Endometrial microvascular endothelial cells (primary cell): ENCODE measurements around the gene ZFAND5. TPM values are rescaled to one million over a fixed set of nuclear protein-coding genes. Genes with fewer than 3 reads are reported as not detected.

Source experiments
- in situ Hi-C: cut with HindIII; loops from 2 replicates; pipeline ENCODE4 v1.10.0; 2017; ENCODE audit warnings: low sequenced_read_pairs, low pct_unique_long_range_greater_than_20kb; ENCODE audit errors: inconsistent ontology term
- total RNA-seq: library from RNA; depleted of rRNA; stranded (reverse); fragments of >200 nt; gene quantifications from one replicate; pipeline ENCODE4 v1.2.3, GENCODE V29; 2015; ENCODE audit errors: inconsistent ontology term

Gene ZFAND5
- total RNA-seq, 1 donor from 2014 or later, result 71.0 TPM

DNA sequence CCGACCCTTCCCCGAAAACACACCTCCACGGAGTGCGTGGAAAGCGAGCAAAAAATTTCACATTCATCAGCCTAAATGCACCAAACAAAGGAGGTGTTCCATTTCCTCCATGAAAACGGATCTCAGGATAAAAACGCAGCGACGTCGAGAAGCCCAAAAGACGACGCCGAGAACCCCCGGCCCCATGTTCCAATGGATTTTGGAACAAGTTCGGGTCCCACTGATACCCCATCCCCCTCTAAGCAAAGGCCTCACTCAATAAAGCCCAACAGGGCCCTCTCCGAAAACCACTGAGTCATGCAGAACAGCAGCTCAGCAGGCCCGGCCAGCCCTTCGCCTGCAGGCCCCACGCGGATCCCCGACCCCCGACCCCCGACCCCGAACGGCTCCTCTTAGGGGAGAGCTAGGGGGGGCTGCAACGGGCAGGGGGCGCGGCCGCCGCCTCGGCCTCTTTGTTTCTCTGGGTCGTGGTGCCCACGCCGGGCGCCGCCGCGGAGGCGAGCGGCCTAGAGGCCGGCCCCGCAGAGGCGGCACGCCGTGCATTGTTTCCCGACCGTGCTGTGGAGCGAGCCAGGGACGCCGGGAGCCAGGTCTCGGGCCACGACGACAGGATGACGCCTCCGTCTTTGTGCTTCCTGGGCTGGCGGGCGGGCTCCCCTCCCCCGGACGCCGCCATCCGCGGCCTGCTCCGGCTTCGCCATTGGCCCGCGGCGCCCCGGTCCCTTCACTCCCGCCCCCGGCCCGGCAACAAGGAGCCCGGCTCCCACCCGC lies 915 bp downstream of the ZFAND5 start:
- in situ Hi-C loops, result no loop called here

DNA sequence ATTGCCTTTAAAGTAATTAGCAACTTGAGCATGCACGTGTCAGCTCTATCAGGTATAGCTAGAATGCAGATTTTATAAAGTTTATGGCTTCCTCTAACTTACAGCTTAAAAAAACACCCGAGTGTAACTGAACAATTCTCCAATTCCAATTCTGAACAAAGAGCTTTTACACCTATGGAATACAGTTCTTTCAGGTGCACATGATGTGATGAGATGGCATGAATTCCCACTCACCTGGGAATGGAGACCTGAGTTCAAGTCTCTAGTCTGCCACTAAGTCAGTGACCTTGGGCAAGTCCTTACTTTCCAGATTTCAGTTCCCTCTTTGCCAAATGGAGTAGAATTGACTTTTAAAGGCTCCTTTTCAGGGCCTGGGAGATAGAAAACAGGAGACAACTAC lies 1.8 kb downstream of the ZFAND5 start:
- in situ Hi-C loops, result no loop called here

DNA sequence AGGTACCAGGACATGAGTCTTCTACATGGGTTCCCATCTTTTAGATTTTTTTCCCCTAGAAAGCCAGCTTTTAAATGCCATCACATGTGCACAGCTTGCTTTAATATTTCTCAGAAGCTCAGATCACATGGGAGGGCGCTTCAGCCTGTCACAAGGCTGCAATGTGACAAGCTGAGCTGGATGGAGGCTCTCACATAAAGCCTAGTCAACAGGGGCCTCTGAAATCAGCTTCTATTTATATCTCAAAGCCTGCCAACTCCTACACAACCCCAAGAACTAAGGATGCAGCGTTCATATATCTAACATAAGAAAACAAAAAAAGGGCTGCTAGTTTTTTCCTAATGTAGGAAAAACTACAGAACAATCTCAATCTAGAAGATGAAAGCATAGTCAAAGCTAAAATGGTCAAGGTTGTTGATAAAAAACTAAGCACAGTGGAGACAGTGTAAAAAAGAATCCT lies 2.3 kb downstream of the ZFAND5 start:
- in situ Hi-C loops, result no loop called here

DNA sequence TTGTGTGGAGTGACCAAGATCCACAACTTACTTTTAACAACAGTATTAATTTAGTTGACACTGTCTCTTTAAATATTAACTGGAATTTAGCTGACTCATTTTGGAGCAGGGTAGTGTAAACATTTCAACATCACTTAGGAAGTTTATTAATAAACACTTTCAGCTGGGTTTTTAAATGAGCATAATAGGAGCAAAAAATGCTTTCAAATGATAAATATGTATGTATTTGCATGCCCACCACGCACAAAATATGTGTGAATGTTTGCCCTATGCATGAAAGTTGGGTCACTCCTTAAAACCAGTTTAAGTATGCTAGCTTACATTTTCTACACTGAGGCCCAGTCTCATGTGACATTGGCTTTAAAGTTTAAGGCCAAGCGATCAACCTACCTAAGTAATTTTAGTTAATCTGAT lies 2.9 kb downstream of the ZFAND5 start:
- in situ Hi-C loops, result no loop called here

DNA sequence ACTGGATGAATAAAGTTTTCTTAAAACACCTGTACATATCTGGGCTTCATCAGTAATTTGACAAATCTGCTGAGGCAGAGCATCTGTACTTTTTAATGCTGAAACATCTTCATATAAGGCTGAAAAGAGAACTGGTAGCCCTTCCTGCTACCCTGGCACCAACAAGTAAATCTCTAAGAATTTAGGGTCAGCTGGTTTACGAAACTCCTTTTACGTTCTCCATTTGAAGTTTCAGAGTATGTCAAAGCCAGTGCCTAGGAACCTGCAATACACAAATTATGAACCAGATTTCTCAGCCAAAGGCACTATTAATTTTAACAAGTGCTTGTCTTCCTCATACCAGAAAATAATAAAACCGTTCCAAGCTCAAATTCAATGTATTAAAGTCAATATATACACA lies 3.8 kb downstream of the ZFAND5 start:
- in situ Hi-C loops, result no loop called here

DNA sequence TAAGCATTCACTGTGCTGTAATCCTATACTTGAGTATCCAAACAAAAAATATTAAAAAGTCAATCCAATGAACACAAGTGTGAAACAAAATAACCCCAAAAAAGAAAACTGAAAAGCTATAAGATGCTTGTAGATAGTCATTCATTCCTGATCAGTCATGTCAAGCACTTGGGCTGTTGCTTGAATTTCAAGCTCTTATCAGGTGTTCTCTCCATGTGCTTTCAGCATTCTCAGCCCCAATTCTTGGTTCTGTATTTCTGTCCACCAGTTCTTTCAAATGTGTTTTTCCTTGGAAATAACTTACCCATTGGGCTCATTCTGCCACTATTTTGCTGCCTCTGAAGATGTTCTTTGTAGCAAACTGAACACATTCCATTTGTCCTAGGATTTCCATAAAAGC lies 4.7 kb downstream of the ZFAND5 start:
- in situ Hi-C loops, result no loop called here

DNA sequence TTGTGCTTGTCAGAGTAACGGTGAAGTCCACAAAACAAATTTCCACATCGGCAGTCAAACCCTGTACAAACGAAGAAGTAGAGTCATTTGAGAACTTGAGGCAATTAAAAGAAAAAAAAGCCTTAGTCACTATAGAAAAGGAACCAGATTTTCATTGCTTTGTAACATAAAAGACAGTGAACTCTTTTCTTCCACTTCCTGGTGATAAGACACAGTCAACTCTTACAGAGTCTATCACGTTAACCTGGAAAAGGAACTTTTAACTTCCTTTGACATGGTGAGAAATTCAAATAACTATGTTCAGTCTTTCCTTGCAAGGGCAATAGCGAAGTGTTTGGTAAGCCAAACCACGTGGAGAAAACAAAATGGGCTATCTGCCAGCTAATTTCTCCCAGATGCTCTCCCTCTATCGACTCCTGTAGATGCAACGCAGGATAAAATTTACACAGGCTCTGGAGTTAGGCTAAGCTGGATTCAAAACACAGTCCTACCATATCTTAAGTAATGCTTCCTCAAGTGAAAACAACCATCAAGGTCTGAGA lies 8.9 kb downstream of the ZFAND5 start:
- in situ Hi-C loops, result no loop called here

DNA sequence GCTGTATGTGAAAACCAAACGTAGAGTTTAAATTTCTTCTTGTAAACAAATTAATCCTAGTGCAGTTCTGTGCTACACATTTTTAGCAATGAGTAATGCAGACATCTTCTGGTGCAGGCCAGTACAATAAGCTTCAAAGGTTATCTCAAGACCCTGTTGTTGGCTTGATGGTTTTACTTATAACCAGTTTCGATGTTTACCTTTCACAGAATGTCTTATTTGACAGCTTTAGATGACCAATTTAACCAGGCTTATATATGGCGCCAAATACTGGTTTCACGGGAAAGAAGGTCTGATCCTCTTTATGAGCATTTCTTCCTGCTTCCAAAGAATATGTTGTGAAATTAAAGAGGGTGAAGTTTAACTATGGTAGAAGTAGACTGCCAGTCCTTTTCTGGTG lies 9.9 kb downstream of the ZFAND5 start:
- in situ Hi-C loops, result no loop called here

DNA sequence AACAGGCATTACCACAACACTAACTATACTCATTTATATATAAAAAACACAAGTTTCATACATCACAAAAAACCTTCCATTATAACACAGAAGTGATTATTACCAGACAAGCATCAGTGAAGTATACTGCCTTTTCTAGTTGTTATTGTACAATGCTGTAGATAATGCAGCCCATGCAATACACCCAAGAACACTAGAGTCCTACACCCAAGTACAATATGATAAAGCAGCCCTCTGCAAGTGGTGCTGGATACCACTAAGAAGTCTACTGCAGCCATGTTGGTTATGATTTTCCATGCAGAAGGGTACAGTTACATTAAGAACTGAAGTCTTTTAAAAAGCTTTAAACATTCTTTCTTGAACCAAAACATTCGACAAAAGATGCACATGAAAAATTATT lies 10.3 kb downstream of the ZFAND5 start:
- in situ Hi-C loops, result no loop called here

DNA sequence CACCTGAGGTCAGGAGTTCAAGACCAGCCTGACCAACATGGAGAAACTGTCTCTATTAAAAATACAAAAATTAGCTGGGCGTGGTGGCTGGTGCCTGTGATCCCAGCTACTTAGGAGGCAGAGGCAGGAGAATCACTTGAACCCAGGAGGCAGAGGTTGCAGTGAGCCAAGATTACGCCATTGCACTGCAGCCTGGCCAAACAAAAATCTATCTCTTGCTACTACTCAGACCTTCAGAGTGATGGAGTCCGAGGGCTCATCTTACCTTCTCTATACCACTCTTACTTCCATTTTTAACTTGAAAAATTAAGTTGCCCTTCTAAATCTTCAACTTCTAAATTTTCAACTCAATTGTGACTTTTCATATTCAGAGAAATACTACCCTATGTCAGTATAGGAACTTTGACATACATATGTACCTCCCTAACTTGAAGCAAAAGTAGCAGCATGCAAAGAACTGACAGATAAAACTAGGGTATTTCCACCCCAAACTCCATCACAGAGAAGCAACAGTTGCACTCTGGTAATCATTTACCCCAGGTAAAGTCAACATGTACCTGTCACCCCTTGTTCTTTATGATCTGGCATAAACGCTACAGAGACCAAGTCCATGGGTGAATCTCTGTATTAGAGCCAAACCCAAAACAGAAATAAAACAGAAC lies 11.4 kb downstream of the ZFAND5 start:
- in situ Hi-C loops, result no loop called here

DNA sequence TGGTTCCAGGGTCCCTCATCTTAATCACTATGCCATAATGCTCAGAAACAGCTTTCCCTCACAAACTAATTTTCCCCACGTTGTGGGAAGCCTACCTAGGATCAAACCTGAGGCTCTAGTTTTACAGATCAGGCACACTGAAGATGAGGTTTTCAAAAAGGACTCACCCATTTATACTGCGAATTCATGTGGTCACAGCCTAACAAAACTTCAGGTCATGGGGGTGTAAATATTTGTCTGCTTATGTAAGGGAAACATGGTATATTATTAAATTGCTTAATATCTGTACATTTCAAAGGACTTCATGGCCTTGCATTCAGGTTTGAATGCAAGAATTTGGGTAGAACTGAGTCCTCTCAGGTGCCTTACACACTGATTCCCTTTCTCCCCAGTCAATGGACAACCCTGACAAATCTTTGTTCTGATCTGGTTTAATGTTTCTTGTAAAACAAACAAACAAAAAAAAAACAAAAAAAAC lies 12.1 kb downstream of the ZFAND5 start:
- in situ Hi-C loops, result no loop called here

DNA sequence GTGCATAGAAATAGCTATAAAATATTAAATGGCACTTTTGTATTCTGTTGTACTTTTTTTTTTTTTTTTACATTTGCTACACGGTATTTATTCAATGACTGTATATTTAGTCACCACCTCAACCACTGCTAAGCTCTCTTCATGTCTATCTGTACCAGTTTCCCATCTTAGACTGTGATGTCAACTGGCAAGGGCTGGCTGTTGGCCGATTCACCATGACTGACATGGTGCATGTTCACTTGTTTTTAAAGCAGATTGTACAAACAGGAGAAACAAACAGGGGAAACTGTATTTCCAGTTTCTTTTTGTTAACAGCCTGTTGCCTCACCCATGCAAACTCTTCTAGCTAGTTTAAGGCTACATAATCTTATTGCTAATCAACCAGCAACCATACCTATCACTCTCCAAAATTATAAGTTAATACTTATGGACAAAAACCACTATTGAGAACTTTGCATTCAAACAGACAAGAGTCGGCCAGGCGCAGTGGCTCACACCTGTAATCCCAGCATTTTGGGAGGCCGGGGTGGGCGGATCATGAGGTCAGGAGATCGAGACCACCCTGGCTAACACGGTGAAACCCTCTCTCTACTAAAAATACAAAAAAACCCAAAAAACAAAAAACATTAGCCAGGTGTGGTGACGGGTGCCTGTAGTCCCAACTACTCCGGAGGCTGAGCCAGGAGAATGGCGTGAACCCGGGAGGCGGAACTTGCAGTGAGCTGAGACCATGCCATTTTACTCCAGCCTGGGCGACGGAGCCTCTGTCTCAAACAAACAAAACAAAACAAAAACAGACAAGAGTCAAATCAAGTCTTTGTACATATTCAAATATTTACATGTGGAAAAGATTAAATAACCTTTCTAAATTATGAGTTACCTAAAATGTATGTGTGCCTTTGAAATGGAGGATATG lies 13.2 kb downstream of the ZFAND5 start:
- in situ Hi-C loops, result no loop called here

DNA sequence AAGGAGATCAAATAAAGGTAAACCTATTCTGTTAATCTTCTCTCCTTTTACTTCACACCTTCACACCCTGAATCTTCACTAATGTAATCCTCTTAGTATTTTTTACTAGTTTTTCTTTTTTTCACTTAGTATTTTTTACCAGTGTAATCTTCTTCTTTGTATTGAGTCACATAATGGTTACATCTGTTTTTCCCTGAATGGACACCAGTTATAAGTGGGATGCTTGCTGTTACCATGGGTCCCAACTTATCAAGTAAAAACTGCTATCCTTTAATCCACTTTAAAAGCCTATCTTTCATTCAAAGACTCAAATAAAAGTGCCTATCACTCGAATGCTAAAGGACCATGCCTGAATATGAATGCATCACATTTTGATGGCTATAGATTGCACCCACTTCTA lies 15.1 kb downstream of the ZFAND5 start:
- in situ Hi-C loops, result no loop called here

DNA sequence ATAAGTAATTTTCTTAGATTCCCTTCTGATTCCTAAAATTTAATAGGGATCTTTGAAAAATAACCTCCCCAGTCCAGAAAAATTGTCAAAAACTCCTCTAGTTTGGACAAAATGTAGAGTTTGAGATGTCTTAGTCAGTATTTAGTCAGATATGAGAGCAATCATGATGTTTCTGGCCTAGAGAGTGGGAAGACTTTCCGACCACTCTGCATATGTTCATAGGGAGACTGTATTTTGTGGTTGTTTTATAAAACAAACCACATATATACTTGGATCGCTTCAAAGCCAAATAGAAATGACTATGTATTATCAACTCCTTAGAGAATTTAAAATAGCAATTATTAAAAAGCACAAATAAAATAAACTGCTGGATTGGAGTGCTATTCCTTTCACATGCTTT lies 15.8 kb downstream of the ZFAND5 start:
- in situ Hi-C loops, result no loop called here

DNA sequence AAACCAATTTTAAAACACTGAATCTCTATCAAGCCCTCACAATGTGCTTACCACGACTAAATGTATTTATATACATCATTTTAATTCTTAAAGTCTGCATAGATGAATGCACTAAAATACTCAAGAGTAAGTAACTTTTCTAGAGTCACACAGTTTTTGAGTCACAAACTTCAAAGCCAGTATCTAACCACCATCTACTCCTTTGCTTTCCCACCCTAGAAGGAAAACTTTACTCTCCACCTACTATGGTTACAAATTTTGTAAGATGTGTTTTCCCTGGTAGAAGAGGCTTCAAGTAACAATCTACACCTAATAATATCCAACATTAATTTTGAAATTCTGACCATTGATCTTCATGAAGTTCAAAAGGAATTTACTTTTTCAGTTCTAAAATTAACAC lies 18.7 kb downstream of the ZFAND5 start:
- in situ Hi-C loops, result no loop called here

DNA sequence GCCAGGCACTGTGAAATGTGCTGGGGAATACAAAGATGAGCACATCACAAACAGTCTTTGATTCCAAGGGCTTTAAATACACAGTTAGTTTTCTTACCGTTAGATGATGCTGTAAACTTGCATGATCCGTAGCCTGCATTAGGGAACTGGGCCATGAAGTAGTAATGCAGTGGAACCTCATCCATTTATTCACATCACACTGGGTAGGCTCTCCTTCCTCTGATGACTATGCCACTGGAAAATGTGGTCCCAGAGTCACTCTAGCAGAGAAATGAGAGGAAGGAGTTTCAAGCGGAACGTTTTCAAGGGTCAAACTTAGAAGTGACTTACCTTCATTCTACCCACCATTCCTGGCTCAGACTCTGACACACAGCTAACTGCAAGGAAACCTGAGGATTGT lies 26.4 kb downstream of the ZFAND5 start:
- in situ Hi-C loops, result no loop called here

DNA sequence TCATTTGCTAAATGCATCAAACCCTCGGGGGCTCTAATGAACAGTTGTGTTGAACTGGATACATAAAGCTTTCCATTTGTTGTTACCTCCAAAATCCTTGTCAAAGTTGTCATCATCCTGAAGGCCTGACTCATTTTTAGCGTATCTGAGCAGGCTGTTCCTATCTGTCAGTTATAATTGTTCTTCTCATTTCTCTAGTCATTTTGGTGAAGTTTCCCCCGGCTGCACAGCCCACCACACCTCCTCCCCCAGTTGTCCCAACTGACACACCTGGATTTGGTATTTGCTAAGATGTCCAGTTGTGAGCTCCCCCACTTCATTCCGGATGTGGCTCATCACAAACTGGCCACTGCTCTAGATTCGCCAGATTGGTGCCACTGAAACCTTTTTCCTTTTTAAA lies 27.7 kb downstream of the ZFAND5 start:
- in situ Hi-C loops, result no loop called here

DNA sequence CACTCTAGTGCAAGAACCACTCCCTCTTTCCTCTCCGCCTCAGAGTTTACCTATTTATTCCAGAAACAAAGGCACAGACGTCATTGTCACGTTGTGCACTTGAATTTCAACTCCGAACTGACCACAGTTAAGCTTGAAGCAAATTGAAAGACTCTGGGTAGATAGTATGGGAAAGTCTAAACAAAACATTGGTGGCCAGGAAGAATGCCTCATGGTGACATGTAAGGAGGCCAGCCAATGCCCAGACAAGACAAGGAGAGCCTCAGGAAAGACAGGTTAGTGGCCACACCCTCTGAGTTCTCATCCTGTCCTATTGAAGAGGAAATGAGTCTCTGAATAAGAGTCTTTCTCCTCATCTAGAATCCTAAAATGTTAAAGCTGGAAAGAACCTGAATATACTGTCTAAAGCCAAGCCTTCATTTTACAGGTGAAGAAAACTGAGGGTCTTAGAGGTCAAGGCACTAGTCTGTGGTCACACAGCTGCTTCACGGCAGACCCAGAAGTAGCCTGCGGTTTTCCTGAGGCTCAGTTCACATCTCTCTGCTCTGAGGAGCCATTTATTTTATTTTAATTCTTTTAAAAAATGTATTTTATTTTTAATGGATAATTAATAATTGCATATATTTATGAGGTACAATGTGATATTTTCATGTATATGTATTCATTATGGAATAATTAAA lies 30.2 kb downstream of the ZFAND5 start:
- in situ Hi-C loops, result no loop called here

DNA sequence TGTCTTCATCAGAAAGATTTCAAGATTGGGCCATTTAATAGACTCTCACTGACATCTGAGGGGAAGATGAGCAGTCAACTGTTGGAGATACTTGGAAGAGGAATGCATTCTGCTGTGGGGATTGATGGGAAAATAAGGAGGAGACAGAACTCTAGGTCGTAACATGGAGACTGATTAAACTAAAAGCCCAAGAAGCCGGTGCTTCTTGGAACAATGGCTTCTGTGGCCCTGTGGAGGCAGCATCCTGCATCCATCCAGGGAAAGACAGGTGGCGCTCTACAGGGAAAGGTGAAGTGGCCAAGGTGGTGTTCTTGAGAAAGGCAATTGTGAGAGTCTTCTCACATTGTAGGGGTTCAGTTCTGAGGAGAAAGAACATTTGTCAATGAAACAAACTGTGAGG lies 31.3 kb downstream of the ZFAND5 start:
- in situ Hi-C loops, result no loop called here
